K562 (cell line): ENCODE results near the gene GCA. TPM values are rescaled to one million over a fixed set of nuclear protein-coding genes. Genes with fewer than 3 reads are reported as not detected.

Experiments used
- ATAC-seq: fragments of 200-7000 bp; cut with Tn5 transposase; 3 replicates; pipeline ENCODE4 v1.9.1; 2020; ENCODE audit warnings: moderate library complexity
- BruUV-seq: library from RNA; stranded (reverse); fragments of 400-500 nt; replicated peaks from 2 replicates; lab custom pipeline; 2021; lab: Mats Ljungman, UMichigan
- CTCF ChIA-PET: fragments of 300-600 bp; formaldehyde crosslinking; extraction: SDS; loops from one replicate; lab custom pipeline; 2021; ENCODE audit warnings: low intra/inter-chr PET ratio; lab: Yijun Ruan, JAX
- POLR2A ChIA-PET: fragments of 300-600, 350-650 bp; sonication (Branson Sonifier 250); formaldehyde crosslinking; extraction: SDS; loops from one replicate; lab custom pipeline; 2021; ENCODE audit warnings: antibody characterized with exemption, inconsistent platforms; lab: Yijun Ruan, JAX
- DNase-seq, 4 experiments: peaks; one replicate each; pipeline versions ENCODE4 v3.0.0 to v3.0.0-alpha.2; 2011 to 2018; ENCODE audit warnings: low spot score in 3 of 4, mixed read lengths in 3 of 4; ENCODE audit errors: extremely low read depth in 1 of 4
- FAIRE-seq: peaks from 2 replicates; lab custom pipeline; 2011; peaks lifted over from hg19 to GRCh38; lab: Jason Lieb, UNC
- H2AFZ ChIP-seq: 2 replicates; pipeline ENCODE4 v1.6.0; 2011; ENCODE audit warnings: low read depth, low read length, control low read depth, inconsistent platforms
- H3K27ac ChIP-seq: fragments of 200-600 bp; 3 replicates; pipeline ENCODE4 v1.8.0; 2011; ENCODE audit warnings: low read depth, mild to moderate bottlenecking, control low read depth, inconsistent platforms, low read length, moderate library complexity, mixed read lengths; ENCODE audit errors: extremely low read depth
- H3K27me3 ChIP-seq, 2 experiments: fragments of 300-600 bp in 1 of 2; 2 replicates in 1 of 2; 3 replicates in 1 of 2; pipeline versions ENCODE4 v1.6.0 to v1.8.0; 2011; ENCODE audit warnings: inconsistent platforms in 2 of 2, low read length in 2 of 2, mild to moderate bottlenecking in 1 of 2, mixed read lengths in 1 of 2, moderate library complexity in 1 of 2; ENCODE audit not compliant: control insufficient read depth in 2 of 2, insufficient read depth in 2 of 2
- H3K36me3 ChIP-seq: fragments of 300-600 bp; 3 replicates; pipeline ENCODE4 v1.8.0; 2011; ENCODE audit warnings: mild to moderate bottlenecking, low read length, inconsistent platforms; ENCODE audit not compliant: control insufficient read depth, insufficient read depth
- H3K4me1 ChIP-seq, 2 experiments: fragments of 200-600 bp in 1 of 2; replicated peaks in 1 of 2; 2 replicates in 1 of 2; 3 replicates in 1 of 2; pipeline versions ENCODE4 v1.5.1 to v1.8.0; 2011; ENCODE audit warnings: inconsistent platforms in 2 of 2, low read length in 2 of 2, mild to moderate bottlenecking in 1 of 2, mixed read lengths in 1 of 2, moderate library complexity in 1 of 2; ENCODE audit not compliant: control insufficient read depth in 2 of 2, insufficient read depth in 2 of 2
- H3K4me2 ChIP-seq: 2 replicates; pipeline ENCODE4 v1.6.1; 2011; ENCODE audit warnings: low read length, control low read depth, inconsistent platforms, mixed read lengths; ENCODE audit not compliant: insufficient read depth
- H3K4me3 ChIP-seq: fragments of 200-600 bp; sonication (generic), shearing (Covaris generic); 2 replicates; pipeline ENCODE4 v1.5.1; 2016; ENCODE audit warnings: control low read depth, inconsistent platforms
- H3K79me2 ChIP-seq: fragments of 200-600 bp; 3 replicates; pipeline ENCODE4 v1.8.0; 2011; ENCODE audit warnings: low read length, inconsistent platforms; ENCODE audit not compliant: control insufficient read depth, insufficient read depth
- H3K9ac ChIP-seq, 2 experiments: 2 replicates each; pipeline versions ENCODE4 v1.6.0 to v1.6.1; 2011; ENCODE audit warnings: low read depth in 2 of 2, low read length in 2 of 2, control low read depth in 1 of 2, inconsistent platforms in 1 of 2, mild to moderate bottlenecking in 1 of 2, mixed read lengths in 1 of 2; ENCODE audit not compliant: insufficient read depth in 1 of 2
- H3K9me1 ChIP-seq: one replicate; pipeline ENCODE4 v1.6.0; 2011; ENCODE audit warnings: inconsistent platforms, mild to moderate bottlenecking, low read length, moderate library complexity; ENCODE audit not compliant: control insufficient read depth, insufficient read depth
- H3K9me3 ChIP-seq: replicated peaks from 2 replicates; pipeline ENCODE4 v1.5.1; 2011; ENCODE audit warnings: low read depth, low read length, inconsistent platforms; ENCODE audit not compliant: control insufficient read depth, insufficient read depth
- H4K20me1 ChIP-seq: replicated peaks from 2 replicates; pipeline ENCODE4 v1.6.1; 2011; ENCODE audit warnings: low read length, inconsistent platforms, mixed read lengths; ENCODE audit not compliant: control insufficient read depth, insufficient read depth
- CREM ChIP-seq: IDR thresholded peaks from 2 replicates; pipeline ENCODE4 v1.6.1; 2014; ENCODE audit warnings: antibody characterized with exemption, low read depth
- HNRNPL ChIP-seq: fragments of 200-400 bp; formaldehyde crosslinking; IDR thresholded peaks from 2 replicates; pipeline ENCODE4 v1.6.1; 2017; ENCODE audit warnings: low read depth, mild to moderate bottlenecking, low read length
- SIRT6 ChIP-seq: IDR thresholded peaks from one replicate; pipeline ENCODE4 v1.6.1; 2012; ENCODE audit warnings: low read depth, mild to moderate bottlenecking, control low read depth, inconsistent platforms, low read length, moderate library complexity
- SRSF9 ChIP-seq: fragments of 200-400 bp; formaldehyde crosslinking; IDR thresholded peaks from 2 replicates; pipeline ENCODE4 v1.6.1; 2017; ENCODE audit warnings: low read depth, low read length, borderline replicate concordance
- THAP7 ChIP-seq: fragments of 250-450 bp; sonication (Bioruptor Pico); IDR thresholded peaks from 2 replicates; pipeline ENCODE4 v1.5.0; 2021
- ZBTB8A ChIP-seq: fragments of 450-650 bp; IDR thresholded peaks from 2 replicates; pipeline ENCODE4 v1.6.1; 2018; ENCODE audit warnings: mild to moderate bottlenecking, moderate library complexity; ENCODE audit not compliant: partially characterized antibody
- ZNF512 ChIP-seq: IDR thresholded peaks from 2 replicates; pipeline ENCODE4 v1.6.1; 2016; ENCODE audit warnings: missing genetic modification characterization, missing compliant biosample characterization
- ZNF766 ChIP-seq: fragments of 200-800 bp; sonication (Bioruptor generic); conservative IDR thresholded peaks from 2 replicates; pipeline ENCODE4 v1.6.1; 2016; ENCODE audit warnings: missing genetic modification characterization, missing compliant biosample characterization
- WGBS: fragments of 100-300 bp; shearing (Covaris generic); methylation state at CpG from one replicate; pipeline ENCODE4 v1.1.6; 2016; ENCODE audit warnings: low coverage, mixed read lengths; ENCODE audit not compliant: insufficient coverage; ENCODE audit errors: missing lambda C conversion rate; 5-methylcytosine and 5-hydroxymethylcytosine counted together
- in situ Hi-C: fragments of 300-500 bp; cut with MboI; formaldehyde crosslinking; loops from 4 replicates; pipeline ENCODE4 v1.15.0; 2018; ENCODE audit warnings: inconsistent platforms, mixed read lengths
- intact Hi-C: fragments of 100-400 bp; cut with micrococcal nuclease; formaldehyde crosslinking; loops from 2 replicates; pipeline ENCODE4 v1.14.2; 2022
- polyA plus RNA-seq, 8 experiments: library from polyadenylated mRNA; depleted of rRNA in 4 of 8; stranded (reverse) in 5 of 8; unstranded in 3 of 8; fragments of >200 nt; fragmentation: Nextera tagmentation in 2 of 8; fragmentation: Illumina TruSeq in 1 of 8; extraction: Ambion mirVana in 2 of 8; extraction: Trizol in 1 of 8; gene quantifications; 2 replicates each; pipeline versions ENCODE4 v1.2.1 to v1.2.3, GENCODE V29; 2011 to 2014; ENCODE audit warnings: inconsistent platforms in 1 of 8, missing spikeins in 1 of 8
- total RNA-seq, 7 experiments: library from RNA; depleted of rRNA in 6 of 7; stranded (reverse); fragments of >200 nt in 6 of 7; fragmentation: Illumina TruSeq in 2 of 7; extraction: Trizol in 2 of 7; gene quantifications; 2 replicates each; pipeline versions ENCODE4 v1.2.1 to v1.2.3, GENCODE V29; 2011 to 2021; ENCODE audit warnings: low replicate concordance in 1 of 7

The GCA gene
- total and polyA plus RNA-seq, 9 of the 15 experiments (the other 6 are each of a cell fraction or from before 2014, with no cell fraction given): 0.24 to 0.79 (median 0.41) TPM; not detected in 1

GRCh38 chr2:162342841-162343240 lies 1.1 kb upstream of the GCA start:
- no peak overlapping the region for H3K9ac ChIP-seq
- no peak for DNase-seq
- in situ Hi-C loops (no loop called here), intact Hi-C loops (no loop called here)
- no peaks in the 10 kb centered on the region for H4K20me1 ChIP-seq
- WGBS: 0% methylated on average over 2 of the region's 2 CpGs
- no peaks in the 10 kb centered on the region for H3K9me1 ChIP-seq
- no peak for FAIRE-seq
- no peaks in the 10 kb centered on the region for H3K79me2 ChIP-seq
- POLR2A ChIA-PET: no interaction called here
- H2AFZ ChIP-seq: no peak overlapping the region
- no TSS peak for BruUV-seq
- no peaks in the 10 kb centered on the region for H3K27me3 ChIP-seq
- H3K4me2 ChIP-seq: no peak overlapping the region
- CTCF ChIA-PET: no interaction called here
- H3K4me1 ChIP-seq: peaks cover 0 to 6% of the 10 kb centered on the region in 2 experiments; a peak in 1 of 5 replicates
- H3K36me3 ChIP-seq: no peaks in the 10 kb centered on the region
- ATAC-seq: no peak
- no peak for TF ChIP-seq SRSF9
- no peak for TF ChIP-seq ZNF512 (tag)
- no peak for TF ChIP-seq HNRNPL
- no peak for TF ChIP-seq ZNF766 (CRISPR knock-in tag)
- TF ChIP-seq CREM: no peak
- no peak for TF ChIP-seq SIRT6
- no peak for TF ChIP-seq ZBTB8A
- TF ChIP-seq THAP7 (CRISPR knock-in tag): no peak
- H3K4me3 ChIP-seq: no peak overlapping the region
- H3K9me3 ChIP-seq: no peaks in the 10 kb centered on the region
- H3K27ac ChIP-seq: no peak overlapping the region
